ENCODE results near the gene SLC30A2. TPM values are rescaled to one million over a fixed set of nuclear protein-coding genes. Genes with fewer than 3 reads are reported as not detected.

Gene SLC30A2
- polyA plus RNA-seq, 1 donor (not counting 4 experiments of a cell fraction or from before 2014, with no cell fraction given): not detected

DNA sequence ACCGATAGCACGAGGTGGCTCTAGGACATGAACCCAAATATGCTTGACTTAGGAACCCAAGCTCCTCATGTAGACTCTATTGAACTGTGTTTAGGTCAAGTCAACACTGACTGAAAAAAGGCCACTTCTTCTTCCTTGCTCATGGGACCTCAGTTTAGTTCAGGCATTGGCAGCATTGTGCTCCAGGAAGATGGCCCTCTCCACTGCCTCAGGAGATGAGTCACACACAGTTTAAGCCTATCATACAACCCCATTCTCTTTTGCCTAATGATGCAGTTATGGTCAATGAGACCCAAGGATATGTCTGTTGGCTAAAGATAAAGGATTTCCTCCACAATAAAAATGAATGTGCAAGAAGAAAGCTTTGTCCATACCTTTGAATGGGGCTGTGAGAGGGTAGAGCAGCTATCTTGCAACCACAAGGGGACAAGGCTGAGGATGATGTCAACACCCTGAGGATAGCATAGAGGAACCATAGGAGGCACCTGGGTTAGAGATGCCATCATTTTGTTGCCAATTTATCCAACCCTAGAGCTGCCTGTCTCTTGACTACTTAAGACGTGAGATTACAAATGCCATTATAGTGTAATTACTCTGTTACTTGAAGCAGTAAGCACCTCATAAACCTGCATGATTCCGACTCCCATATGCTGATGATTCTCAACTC, 24.5 kb upstream of the SLC30A2 start:
- FAIRE-seq (no peak), DNase-seq (ENCODE audit: low read depth, low spot score) (no peak)
- H3K4me1 ChIP-seq (ENCODE audit: control insufficient read depth, extremely low read depth, insufficient read depth, low read length): no peaks in the 10 kb centered on the region
- H3K79me2 ChIP-seq (ENCODE audit: control insufficient read depth, insufficient read depth, low read length): no peaks in the 10 kb centered on the region
- TF ChIP-seq, protein P1, sequence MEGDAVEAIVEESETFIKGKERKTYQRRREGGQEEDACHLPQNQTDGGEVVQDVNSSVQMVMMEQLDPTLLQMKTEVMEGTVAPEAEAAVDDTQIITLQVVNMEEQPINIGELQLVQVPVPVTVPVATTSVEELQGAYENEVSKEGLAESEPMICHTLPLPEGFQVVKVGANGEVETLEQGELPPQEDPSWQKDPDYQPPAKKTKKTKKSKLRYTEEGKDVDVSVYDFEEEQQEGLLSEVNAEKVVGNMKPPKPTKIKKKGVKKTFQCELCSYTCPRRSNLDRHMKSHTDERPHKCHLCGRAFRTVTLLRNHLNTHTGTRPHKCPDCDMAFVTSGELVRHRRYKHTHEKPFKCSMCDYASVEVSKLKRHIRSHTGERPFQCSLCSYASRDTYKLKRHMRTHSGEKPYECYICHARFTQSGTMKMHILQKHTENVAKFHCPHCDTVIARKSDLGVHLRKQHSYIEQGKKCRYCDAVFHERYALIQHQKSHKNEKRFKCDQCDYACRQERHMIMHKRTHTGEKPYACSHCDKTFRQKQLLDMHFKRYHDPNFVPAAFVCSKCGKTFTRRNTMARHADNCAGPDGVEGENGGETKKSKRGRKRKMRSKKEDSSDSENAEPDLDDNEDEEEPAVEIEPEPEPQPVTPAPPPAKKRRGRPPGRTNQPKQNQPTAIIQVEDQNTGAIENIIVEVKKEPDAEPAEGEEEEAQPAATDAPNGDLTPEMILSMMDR (optimal IDR thresholded peaks at IDR 0.05 in 1 of 3, IDR thresholded peaks at IDR 0.05 in 1 of 3, conservative IDR thresholded peaks at IDR 0.05 in 1 of 3; ENCODE audit: extremely low read depth in 1 of 3, insufficient read depth in 2 of 3, low read length in 3 of 3): no peak
- no peak for TF ChIP-seq EZH2 (IDR thresholded peaks at IDR 0.05; ENCODE audit: low read length)
- H3K4me2 ChIP-seq (ENCODE audit: control insufficient read depth, extremely low read depth, insufficient read depth, low read depth, low read length): no peak overlapping the region
- H3K9me3 ChIP-seq (ENCODE audit: control insufficient read depth, low read depth, low read length): no peaks in the 10 kb centered on the region
- no peak overlapping the region for H3K27ac ChIP-seq (ENCODE audit: control insufficient read depth, insufficient read depth, low read length)
- H3K27me3 ChIP-seq (ENCODE audit: control insufficient read depth, extremely low read depth, insufficient read depth, low read length): no peaks in the 10 kb centered on the region
- H3K9ac ChIP-seq (ENCODE audit: control insufficient read depth, extremely low read depth, insufficient read depth, low read length): no peak overlapping the region
- H3K9me1 ChIP-seq (ENCODE audit: control insufficient read depth, extremely low read depth, insufficient read depth, low read length): no peaks in the 10 kb centered on the region
- H3K36me3 ChIP-seq (ENCODE audit: control insufficient read depth in 2 of 2, extremely low read depth in 1 of 2, insufficient read depth in 2 of 2, low read length in 2 of 2): no peaks in the 10 kb centered on the region
- no peak overlapping the region for H3K4me3 ChIP-seq (ENCODE audit: control insufficient read depth in 2 of 3, extremely low read depth in 1 of 3, insufficient read depth in 2 of 3, low read depth in 1 of 3, low read length in 3 of 3)
- dilution Hi-C loops (cut with MboI; ENCODE audit: extremely low pct_ligation_motif_present, low sequenced_read_pairs): no loop called here
- no peak overlapping the region for H2AFZ ChIP-seq (ENCODE audit: control insufficient read depth, low read length)
- H4K20me1 ChIP-seq (ENCODE audit: control insufficient read depth, extremely low read depth, insufficient read depth, low read length): no peaks in the 10 kb centered on the region

DNA sequence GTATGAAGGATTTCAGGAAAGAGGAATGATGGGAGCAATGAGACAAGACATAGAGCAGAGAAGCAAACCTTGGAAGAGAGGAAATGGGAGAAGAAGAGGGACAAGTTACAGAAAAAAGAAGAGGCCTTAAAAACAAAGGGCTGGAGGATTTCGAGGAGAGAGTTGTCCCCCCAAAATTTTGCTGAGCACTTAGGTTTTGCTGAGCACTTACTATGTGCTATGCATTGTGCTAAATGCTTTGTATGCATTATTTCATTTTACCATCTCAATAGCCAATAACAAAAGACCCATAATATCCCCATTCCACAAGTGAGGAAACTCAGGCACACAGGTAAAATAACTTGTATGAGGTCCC, 24.0 kb upstream of the SLC30A2 start:
- Histone ChIP-seq H3K9ac (ENCODE audit: control insufficient read depth, extremely low read depth, insufficient read depth, low read length) (no peak overlapping the region), H3K4me1 (ENCODE audit: control insufficient read depth, extremely low read depth, insufficient read depth, low read length) (no peaks in the 10 kb centered on the region), H3K27ac (ENCODE audit: control insufficient read depth, insufficient read depth, low read length) (no peak overlapping the region), H3K79me2 (ENCODE audit: control insufficient read depth, insufficient read depth, low read length) (no peaks in the 10 kb centered on the region), H3K4me3 (ENCODE audit: control insufficient read depth in 2 of 3, extremely low read depth in 1 of 3, insufficient read depth in 2 of 3, low read depth in 1 of 3, low read length in 3 of 3) (no peak overlapping the region), H2AFZ (ENCODE audit: control insufficient read depth, low read length) (no peak overlapping the region), H4K20me1 (ENCODE audit: control insufficient read depth, extremely low read depth, insufficient read depth, low read length) (no peaks in the 10 kb centered on the region), H3K36me3 (ENCODE audit: control insufficient read depth in 2 of 2, extremely low read depth in 1 of 2, insufficient read depth in 2 of 2, low read length in 2 of 2) (no peaks in the 10 kb centered on the region), H3K9me3 (ENCODE audit: control insufficient read depth, low read depth, low read length) (no peaks in the 10 kb centered on the region), H3K4me2 (ENCODE audit: control insufficient read depth, extremely low read depth, insufficient read depth, low read depth, low read length) (no peak overlapping the region), H3K27me3 (ENCODE audit: control insufficient read depth, extremely low read depth, insufficient read depth, low read length) (no peaks in the 10 kb centered on the region), H3K9me1 (ENCODE audit: control insufficient read depth, extremely low read depth, insufficient read depth, low read length) (no peaks in the 10 kb centered on the region)
- no peak for TF ChIP-seq EZH2 (IDR thresholded peaks at IDR 0.05; ENCODE audit: low read length)
- TF ChIP-seq, protein P1 (optimal IDR thresholded peaks at IDR 0.05 in 1 of 3, IDR thresholded peaks at IDR 0.05 in 1 of 3, conservative IDR thresholded peaks at IDR 0.05 in 1 of 3; ENCODE audit: extremely low read depth in 1 of 3, insufficient read depth in 2 of 3, low read length in 3 of 3): no peak
- dilution Hi-C loops (cut with MboI; ENCODE audit: extremely low pct_ligation_motif_present, low sequenced_read_pairs): no loop called here
- DNase-seq (ENCODE audit: low read depth, low spot score) (no peak), FAIRE-seq (no peak)

All from keratinocyte (primary cell).